ENCODE results near the gene ZNF329.
A peak's percentile ranks its signal among the peaks of the same experiment; 100 is the strongest.
"Not testable (repeated sequence)": the region's sequence is repeated elsewhere in the genome, so short reads cannot be mapped to it uniquely, and the experiment has no call there.

The ZNF329 gene

GRCh38 chr19:58150328-58150921, at the start of gene ZNF329:
Gene ZNF329 (minus strand): TSS chr19:58150789. CDS start chr19:58129503, 21,286 bp downstream.
- DNase-seq (ENCODE audit: low read depth, low spot score), result peak; percentile 80

GRCh38 chr19:58196901-58197616, 46.5 kb upstream of the ZNF329 start:
- no peak for DNase-seq (ENCODE audit: low read depth, low spot score)

GRCh38 chr19:58183817-58184215, 33.2 kb upstream of the ZNF329 start:
- no peak for DNase-seq (ENCODE audit: low read depth, low spot score)

- peak; percentile 85 for DNase-seq (ENCODE audit: low read depth, low spot score)
These were observed 32.6 kb upstream of the ZNF329 start, which contains the start of gene ZNF274 for GRCh38 chr19:58182989-58183816. Gene ZNF274 (plus strand): TSS chr19:58183061. CDS start chr19:58183966, 905 bp downstream.

- peak; percentile 68 for DNase-seq (ENCODE audit: low read depth, low spot score)
These were observed 32.0 kb upstream of the ZNF329 start for GRCh38 chr19:58182577-58182988.

GRCh38 chr19:58181902-58182576, 31.4 kb upstream of the ZNF329 start:
- DNase-seq (ENCODE audit: low read depth, low spot score), result peak; percentile 24

GRCh38 chr19:58170860-58171259, 20.3 kb upstream of the ZNF329 start:
- DNase-seq (ENCODE audit: low read depth, low spot score), result no peak

- DNase-seq (ENCODE audit: low read depth, low spot score), result no peak
These were observed 16.2 kb upstream of the ZNF329 start for GRCh38 chr19:58166708-58167280.

- DNase-seq (ENCODE audit: low read depth, low spot score), result no peak
These were observed 15.7 kb upstream of the ZNF329 start for GRCh38 chr19:58166268-58166667.

- no peak for DNase-seq (ENCODE audit: low read depth, low spot score)
These were observed 6.6 kb upstream of the ZNF329 start for GRCh38 chr19:58157045-58157728.

GRCh38 chr19:58154679-58155648, 4.4 kb upstream of the ZNF329 start:
- DNase-seq (ENCODE audit: low read depth, low spot score), result peak; percentile 98

- DNase-seq (ENCODE audit: low read depth, low spot score), result no peak
These were observed 3.7 kb upstream of the ZNF329 start for GRCh38 chr19:58154287-58154678.

- no peak for DNase-seq (ENCODE audit: low read depth, low spot score)
These were observed 2.8 kb upstream of the ZNF329 start for GRCh38 chr19:58153386-58153785.

- not testable (repeated sequence) for DNase-seq (ENCODE audit: low read depth, low spot score)
These were observed 3.1 kb downstream of the ZNF329 start for GRCh38 chr19:58147475-58147874.

- no peak for DNase-seq (ENCODE audit: low read depth, low spot score)
These were observed 4.7 kb downstream of the ZNF329 start for GRCh38 chr19:58145849-58146248.

GRCh38 chr19:58134244-58134643, 16.3 kb downstream of the ZNF329 start:
- no peak for DNase-seq (ENCODE audit: low read depth, low spot score)

GRCh38 chr19:58129284-58129683, 21.3 kb downstream of the ZNF329 start:
- DNase-seq (ENCODE audit: low read depth, low spot score), result no peak

GRCh38 chr19:58128041-58128685, 22.4 kb downstream of the ZNF329 start:
- no peak for DNase-seq (ENCODE audit: low read depth, low spot score)

- DNase-seq (ENCODE audit: low read depth, low spot score), result no peak
These were observed 27.2 kb downstream of the ZNF329 start for GRCh38 chr19:58123354-58123753.
